HEK293 (cell line): Measurements from ENCODE around the gene DLX3.

Source experiments
- OSR2 ChIP-seq: fragments of 450-650 bp; formaldehyde crosslinking; IDR thresholded peaks from 2 replicates; pipeline ENCODE4 v1.5.1; 2016; ENCODE audit warnings: missing biosample characterization, missing genetic modification characterization
- ZNF24 ChIP-seq: fragments of 450-650 bp; formaldehyde crosslinking; IDR thresholded peaks from 2 replicates; pipeline ENCODE4 v1.5.1; 2016; ENCODE audit warnings: missing biosample characterization, missing genetic modification characterization
- TF ChIP-seq, protein P1 (sequence below): fragments of 450-650 bp; formaldehyde crosslinking; IDR thresholded peaks from 2 replicates; pipeline ENCODE4 v1.5.1; 2016; ENCODE audit warnings: missing biosample characterization, missing genetic modification characterization

DNA sequence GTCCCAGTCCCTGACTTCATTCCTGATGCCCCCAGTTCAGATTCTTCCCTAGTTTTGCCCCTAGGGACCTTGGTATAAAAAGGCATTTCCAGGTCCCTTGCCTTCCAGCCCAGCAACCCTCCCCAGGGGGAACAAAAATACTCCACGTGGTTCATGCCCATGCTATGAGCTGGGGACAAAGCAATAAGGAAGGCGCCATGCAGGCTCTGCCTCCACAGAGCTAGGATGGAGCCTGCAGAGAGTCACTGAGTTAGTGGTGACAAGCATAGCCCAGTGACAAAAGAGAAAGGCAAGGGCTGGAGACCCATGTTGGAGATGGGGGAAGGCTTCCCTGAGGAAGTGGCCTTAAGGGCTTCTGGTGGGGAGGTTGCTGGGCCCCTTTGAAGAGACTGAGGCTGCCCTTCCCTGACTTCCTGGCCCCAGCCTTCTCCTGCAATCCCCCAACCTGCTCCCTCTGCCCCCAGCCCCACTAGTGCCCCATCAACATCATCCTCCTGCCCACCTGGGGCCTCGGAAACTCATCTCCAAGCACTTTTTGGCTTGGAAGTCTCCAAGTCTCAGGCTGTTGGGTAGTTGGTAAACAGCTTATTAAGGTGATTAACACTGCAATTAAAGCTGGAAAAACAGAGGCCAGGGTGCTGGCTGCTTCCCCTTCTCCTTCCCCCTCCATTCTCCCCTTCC lies 9.6 kb downstream of the DLX3 start:
- no peak for TF ChIP-seq ZNF24 (tag by site-specific recombination)
- TF ChIP-seq OSR2 (tag by site-specific recombination) = no peak
- TF ChIP-seq, protein P1, sequence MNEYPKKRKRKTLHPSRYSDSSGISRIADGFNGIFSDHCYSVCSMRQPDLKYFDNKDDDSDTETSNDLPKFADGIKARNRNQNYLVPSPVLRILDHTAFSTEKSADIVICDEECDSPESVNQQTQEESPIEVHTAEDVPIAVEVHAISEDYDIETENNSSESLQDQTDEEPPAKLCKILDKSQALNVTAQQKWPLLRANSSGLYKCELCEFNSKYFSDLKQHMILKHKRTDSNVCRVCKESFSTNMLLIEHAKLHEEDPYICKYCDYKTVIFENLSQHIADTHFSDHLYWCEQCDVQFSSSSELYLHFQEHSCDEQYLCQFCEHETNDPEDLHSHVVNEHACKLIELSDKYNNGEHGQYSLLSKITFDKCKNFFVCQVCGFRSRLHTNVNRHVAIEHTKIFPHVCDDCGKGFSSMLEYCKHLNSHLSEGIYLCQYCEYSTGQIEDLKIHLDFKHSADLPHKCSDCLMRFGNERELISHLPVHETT (tag by site-specific recombination) = no peak
